Bladder microvascular endothelial cell (primary cell): ENCODE measurements around the gene UGT2B11. TPM values are rescaled to one million over a fixed set of nuclear protein-coding genes. Genes with fewer than 3 reads are reported as not detected.

Source experiments
- total RNA-seq: library from RNA; depleted of rRNA; stranded (reverse); fragments of >200 nt; gene quantifications from 2 replicates; pipeline ENCODE4 v1.2.3, GENCODE V29; 2014

The UGT2B11 gene
- not detected in 2 replicates for total RNA-seq

DNA sequence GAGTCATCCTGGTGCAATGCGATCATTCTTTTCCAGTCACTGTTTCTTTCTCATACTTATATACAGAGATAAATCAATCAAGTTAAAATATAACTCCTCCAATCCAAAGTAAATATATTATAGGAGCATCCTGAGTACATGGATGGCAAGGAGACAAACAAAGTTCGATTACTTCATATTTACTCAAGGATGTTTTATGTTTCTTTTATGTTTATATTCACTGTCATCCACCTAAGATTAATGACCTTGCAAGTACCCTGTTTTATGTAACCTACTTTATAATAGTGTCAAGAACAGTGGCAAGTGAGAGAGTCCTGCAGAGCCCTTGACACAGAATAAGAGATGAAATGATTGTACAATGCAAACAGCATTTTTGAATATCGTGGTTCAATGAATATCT, at the start of gene UGT2B11:
TSS of gene UGT2B11 (minus strand) at position 33 of the 400 bp plus-strand sequence. CDS start at position 7, 26 bp downstream.

Other genes with a start within 250 kb of the UGT2B11 start
- gene UGT2B7, start 118.3 kb downstream of the UGT2B11 start, total RNA-seq: not detected in 2 replicates
- gene UGT2B28, start 65.7 kb upstream of the UGT2B11 start, total RNA-seq: not detected in 2 replicates